ENCODE measurements around the gene ACVR2A.

DNA sequence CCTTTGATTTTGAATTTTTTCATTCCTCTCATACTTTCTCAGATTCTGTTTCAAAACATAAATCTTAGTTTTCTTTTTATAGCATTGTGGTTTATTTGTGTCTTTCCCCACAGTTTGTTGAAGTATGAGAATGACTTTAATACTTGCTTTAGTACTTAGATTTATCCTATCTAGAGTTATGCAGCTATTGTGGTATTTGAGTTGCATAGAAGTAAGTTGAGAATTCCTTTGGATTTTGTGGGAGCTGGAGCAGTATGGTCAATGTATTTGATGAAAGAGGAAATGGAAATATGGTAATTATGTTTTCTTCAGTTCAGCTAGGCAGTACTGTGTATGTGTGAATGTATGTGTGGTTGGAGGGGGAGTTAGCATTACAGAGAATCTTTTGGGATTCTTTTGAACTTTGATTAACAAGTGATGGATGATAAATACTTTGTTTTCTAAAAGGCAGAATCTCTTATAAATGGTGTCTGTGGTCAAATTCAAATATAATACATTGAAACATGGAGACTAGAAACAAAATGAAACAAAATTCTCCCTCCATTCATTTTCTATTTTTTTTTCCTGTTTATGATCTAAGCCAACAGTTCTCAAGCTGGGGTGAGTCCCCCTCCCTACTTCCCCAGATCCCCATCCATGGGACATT is 3.0 kb downstream of the ACVR2A start:
- TF ChIP-seq TAF1 (IDR thresholded peaks at IDR 0.05; ENCODE audit: borderline replicate concordance, insufficient read depth, low read length) = no peak
- TF ChIP-seq, protein P1, sequence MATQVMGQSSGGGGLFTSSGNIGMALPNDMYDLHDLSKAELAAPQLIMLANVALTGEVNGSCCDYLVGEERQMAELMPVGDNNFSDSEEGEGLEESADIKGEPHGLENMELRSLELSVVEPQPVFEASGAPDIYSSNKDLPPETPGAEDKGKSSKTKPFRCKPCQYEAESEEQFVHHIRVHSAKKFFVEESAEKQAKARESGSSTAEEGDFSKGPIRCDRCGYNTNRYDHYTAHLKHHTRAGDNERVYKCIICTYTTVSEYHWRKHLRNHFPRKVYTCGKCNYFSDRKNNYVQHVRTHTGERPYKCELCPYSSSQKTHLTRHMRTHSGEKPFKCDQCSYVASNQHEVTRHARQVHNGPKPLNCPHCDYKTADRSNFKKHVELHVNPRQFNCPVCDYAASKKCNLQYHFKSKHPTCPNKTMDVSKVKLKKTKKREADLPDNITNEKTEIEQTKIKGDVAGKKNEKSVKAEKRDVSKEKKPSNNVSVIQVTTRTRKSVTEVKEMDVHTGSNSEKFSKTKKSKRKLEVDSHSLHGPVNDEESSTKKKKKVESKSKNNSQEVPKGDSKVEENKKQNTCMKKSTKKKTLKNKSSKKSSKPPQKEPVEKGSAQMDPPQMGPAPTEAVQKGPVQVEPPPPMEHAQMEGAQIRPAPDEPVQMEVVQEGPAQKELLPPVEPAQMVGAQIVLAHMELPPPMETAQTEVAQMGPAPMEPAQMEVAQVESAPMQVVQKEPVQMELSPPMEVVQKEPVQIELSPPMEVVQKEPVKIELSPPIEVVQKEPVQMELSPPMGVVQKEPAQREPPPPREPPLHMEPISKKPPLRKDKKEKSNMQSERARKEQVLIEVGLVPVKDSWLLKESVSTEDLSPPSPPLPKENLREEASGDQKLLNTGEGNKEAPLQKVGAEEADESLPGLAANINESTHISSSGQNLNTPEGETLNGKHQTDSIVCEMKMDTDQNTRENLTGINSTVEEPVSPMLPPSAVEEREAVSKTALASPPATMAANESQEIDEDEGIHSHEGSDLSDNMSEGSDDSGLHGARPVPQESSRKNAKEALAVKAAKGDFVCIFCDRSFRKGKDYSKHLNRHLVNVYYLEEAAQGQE (IDR thresholded peaks at IDR 0.05; ENCODE audit: insufficient read depth in 1 of 2, low read depth in 2 of 2, low read length in 2 of 2) = no peak

Measured in PFSK-1 (cell line).